K562 (cell line): Measurements from ENCODE around the gene UBALD2.

Source experiments
- BRCA1 ChIP-seq, 2 experiments: fragments of 450-650 bp in 1 of 2; sonication (generic) in 1 of 2; formaldehyde crosslinking in 1 of 2; IDR thresholded peaks; 2 replicates each; pipeline versions ENCODE4 v1.5.0 to v1.6.1; 2017 to 2020; ENCODE audit warnings: mild to moderate bottlenecking in 1 of 2, missing genetic modification reagents in 1 of 2
- CTBP1 ChIP-seq: fragments of 450-650 bp; IDR thresholded peaks from 2 replicates; pipeline ENCODE4 v1.6.1; 2016; ENCODE audit warnings: borderline replicate concordance
- EP400 ChIP-seq: fragments of 450-650 bp; IDR thresholded peaks from 2 replicates; pipeline ENCODE4 v1.6.1; 2017; ENCODE audit warnings: antibody characterized with exemption, mild to moderate bottlenecking, moderate library complexity
- ESRRB ChIP-seq: fragments of 250-450 bp; sonication (Bioruptor Pico); IDR thresholded peaks from 2 replicates; pipeline ENCODE4 v1.5.0; 2020; ENCODE audit warnings: mild to moderate bottlenecking, moderate library complexity, borderline replicate concordance
- FUS ChIP-seq: fragments of 200-400 bp; formaldehyde crosslinking; optimal IDR thresholded peaks from 2 replicates; pipeline ENCODE3; 2017; ENCODE audit warnings: low read depth, low read length
- GTF2A2 ChIP-seq: IDR thresholded peaks from 2 replicates; pipeline ENCODE4 v1.6.1; 2016; ENCODE audit warnings: mild to moderate bottlenecking, missing genetic modification characterization, missing compliant biosample characterization
- MYC ChIP-seq, 2 experiments: fragments of 250-450 bp in 1 of 2; sonication (Bioruptor Pico) in 1 of 2; IDR thresholded peaks; 2 replicates each; pipeline versions ENCODE4 v1.5.1 to v1.6.1; 2012 to 2021; ENCODE audit warnings: low read depth in 2 of 2, borderline replicate concordance in 1 of 2, improper control_type of control experiment in 1 of 2, low read length in 1 of 2, mild to moderate bottlenecking in 1 of 2, moderate library complexity in 1 of 2
- SAFB2 ChIP-seq: fragments of 200-400 bp; formaldehyde crosslinking; IDR thresholded peaks from 2 replicates; pipeline ENCODE4 v1.6.1; 2018; ENCODE audit warnings: borderline replicate concordance, low read length, low read depth, moderate library complexity; ENCODE audit not compliant: severe bottlenecking
- USF2 ChIP-seq: sonication (generic); formaldehyde crosslinking; IDR thresholded peaks from 2 replicates; pipeline ENCODE4 v1.5.0; 2020; ENCODE audit warnings: missing genetic modification reagents
- ZBTB7A ChIP-seq: IDR thresholded peaks from 2 replicates; pipeline ENCODE4 v1.6.1; 2011; ENCODE audit warnings: low read depth, mild to moderate bottlenecking, low read length, moderate library complexity, borderline replicate concordance; ENCODE audit not compliant: control insufficient read depth
- ZNF274 ChIP-seq: IDR thresholded peaks from 2 replicates; pipeline ENCODE4 v1.6.1; 2011; ENCODE audit warnings: low read depth, mild to moderate bottlenecking, low read length, moderate library complexity, borderline replicate concordance
- ZNF79 ChIP-seq: fragments of 250-450 bp; sonication (Bioruptor Pico); IDR thresholded peaks from 2 replicates; pipeline ENCODE4 v1.4.0; 2020; ENCODE audit warnings: low read depth, mild to moderate bottlenecking, moderate library complexity

GRCh38 chr17:76251478-76252039 lies 13.6 kb upstream of the UBALD2 start:
- TF ChIP-seq ZNF79 (CRISPR knock-in tag) (no peak), FUS (no peak), ZNF274 (no peak), ESRRB (CRISPR knock-in tag) (no peak), USF2 (CRISPR knock-in tag) (no peak), SAFB2 (no peak), ZBTB7A (no peak), GTF2A2 (tag) (no peak), MYC (IDR thresholded peaks at IDR 0.05; ENCODE audit: low read depth, low read length) (no peak), MYC (CRISPR knock-in tag; IDR thresholded peaks at IDR 0.05; ENCODE audit: borderline replicate concordance, low read depth) (no peak), BRCA1 (IDR thresholded peaks at IDR 0.05) (no peak), BRCA1 (CRISPR knock-in tag; IDR thresholded peaks at IDR 0.05) (no peak), EP400 (no peak), CTBP1 (no peak)
